DLD1 (cell line): ENCODE measurements around the gene BPIFB6.

ENCODE experiments used
- in situ Hi-C: cut with HindIII; loops from 2 replicates; pipeline ENCODE4 v1.10.0; 2017; ENCODE audit warnings: low sequenced_read_pairs

Gene BPIFB6

DNA sequence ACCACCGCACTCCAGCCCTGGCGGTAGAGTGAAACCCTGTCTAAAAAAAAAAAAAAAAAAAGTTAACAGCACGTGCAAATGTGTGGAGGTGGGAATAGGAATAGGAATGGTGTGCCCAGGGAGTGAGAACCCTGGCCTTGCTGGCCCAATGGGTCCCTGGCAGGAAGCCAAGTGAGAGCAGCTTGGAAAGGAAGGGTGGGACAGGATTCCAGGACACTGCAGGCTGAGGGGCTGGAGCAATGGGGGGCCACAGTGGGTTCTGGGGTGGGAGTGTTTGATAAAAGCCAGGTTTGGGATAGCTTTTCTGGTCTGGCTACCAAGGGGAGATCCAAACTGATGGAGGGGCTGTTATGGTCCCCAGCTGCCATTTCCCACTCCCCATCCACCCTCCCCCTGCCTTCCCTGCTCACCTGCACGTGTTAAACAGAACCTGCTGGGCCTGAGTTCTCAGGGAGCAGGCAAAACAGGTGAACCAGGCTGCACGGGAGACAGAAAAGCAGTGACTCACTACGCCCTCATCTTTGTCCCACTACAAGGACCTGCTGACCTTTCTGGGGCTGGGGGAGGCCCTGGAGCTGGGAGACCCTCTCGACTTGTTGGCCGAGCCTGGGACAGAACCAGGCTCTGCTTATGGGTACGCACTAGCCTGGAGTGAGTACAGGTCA, 30.5 kb upstream of the BPIFB6 start:
- in situ Hi-C loops: no loop called here

DNA sequence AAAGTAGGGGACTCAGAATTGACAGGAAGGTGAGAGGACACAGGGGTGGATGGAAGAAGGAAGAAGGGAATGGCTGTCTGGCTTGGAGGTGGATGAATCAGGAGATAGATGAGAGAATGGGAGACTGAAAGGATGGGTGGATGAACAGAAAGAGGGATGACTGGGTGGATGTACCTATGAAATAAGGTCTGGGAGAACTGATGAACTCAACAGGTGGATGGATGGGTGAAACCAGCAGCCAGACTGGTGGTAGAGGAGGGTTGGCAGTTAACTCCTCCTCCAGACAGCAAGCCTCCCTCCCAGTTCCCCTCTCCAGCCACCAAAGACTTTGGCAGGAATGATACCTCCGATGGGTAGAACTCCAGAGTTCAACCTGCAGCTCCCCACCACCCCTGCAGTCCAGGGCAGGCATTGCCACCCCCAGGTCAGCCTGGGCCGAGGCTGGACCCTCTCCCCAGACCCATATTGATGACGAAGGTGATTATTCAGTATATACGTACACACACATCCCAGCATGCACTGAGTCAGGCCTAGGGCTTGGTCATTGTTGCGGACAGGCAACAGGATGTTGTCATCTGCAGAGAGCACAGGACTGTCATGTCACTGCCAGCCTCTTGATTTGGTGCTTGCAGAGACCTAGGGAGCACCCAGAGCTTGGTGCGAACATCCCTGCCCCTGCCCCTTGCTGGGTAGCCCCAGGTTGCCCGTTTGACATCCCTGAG, 29.2 kb upstream of the BPIFB6 start:
- in situ Hi-C loops: no loop called here

DNA sequence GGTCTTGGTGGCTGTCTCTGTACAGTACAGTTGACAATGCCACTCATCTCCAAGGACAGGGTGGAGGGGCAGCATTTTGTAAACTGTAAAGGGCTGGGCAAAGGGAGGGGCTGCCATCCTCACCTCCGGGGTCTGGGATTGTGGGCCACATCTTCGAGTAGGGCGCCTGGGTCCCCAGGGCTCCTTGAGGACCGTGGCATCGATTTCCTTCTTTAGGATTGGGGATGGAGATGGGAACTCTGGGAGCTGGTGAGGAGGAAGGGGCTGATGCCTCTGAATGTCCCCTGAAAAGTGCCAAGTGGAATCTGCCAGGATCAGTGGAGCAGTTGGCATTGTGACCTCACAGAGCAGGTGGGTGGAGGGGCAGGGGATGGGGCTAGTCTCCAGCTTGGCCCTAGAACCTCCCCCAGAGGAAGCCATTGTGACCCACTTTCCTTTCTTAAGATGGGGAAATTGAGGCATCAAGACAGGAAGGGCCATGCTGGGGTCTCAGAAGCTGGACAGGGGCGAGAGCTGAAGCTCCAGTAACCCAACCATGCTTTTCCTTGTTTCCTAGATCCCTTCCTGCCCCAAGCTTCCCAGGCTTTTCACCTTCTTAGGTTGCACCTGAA, 27.2 kb upstream of the BPIFB6 start, which contains the start of gene SUN5:
Gene SUN5 (minus strand): TSS at position 293 of the 611 bp plus-strand sequence. CDS start 93 bp downstream, at position 200.
- in situ Hi-C loops: no loop called here

DNA sequence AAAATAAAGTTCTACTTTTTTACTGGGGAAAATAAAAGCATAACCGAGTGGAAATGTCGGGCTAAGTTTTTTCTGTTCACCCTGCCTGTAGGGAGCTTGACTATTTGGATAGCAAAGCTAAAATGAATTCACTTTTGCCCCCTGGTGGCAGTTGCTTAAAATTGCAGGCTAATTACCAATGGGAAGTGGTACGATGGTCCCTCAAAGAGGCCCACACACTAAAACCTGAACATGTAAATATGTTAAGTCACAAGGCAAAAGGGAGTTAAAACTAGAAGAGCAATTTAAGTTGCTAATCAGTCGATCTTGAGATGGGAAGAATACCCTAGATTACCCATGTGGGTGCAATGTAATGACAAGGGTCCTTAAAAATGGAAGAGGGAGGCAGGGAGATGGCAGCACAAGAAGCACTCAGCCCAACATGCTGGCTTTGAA, 26.3 kb upstream of the BPIFB6 start:
- in situ Hi-C loops: no loop called here

DNA sequence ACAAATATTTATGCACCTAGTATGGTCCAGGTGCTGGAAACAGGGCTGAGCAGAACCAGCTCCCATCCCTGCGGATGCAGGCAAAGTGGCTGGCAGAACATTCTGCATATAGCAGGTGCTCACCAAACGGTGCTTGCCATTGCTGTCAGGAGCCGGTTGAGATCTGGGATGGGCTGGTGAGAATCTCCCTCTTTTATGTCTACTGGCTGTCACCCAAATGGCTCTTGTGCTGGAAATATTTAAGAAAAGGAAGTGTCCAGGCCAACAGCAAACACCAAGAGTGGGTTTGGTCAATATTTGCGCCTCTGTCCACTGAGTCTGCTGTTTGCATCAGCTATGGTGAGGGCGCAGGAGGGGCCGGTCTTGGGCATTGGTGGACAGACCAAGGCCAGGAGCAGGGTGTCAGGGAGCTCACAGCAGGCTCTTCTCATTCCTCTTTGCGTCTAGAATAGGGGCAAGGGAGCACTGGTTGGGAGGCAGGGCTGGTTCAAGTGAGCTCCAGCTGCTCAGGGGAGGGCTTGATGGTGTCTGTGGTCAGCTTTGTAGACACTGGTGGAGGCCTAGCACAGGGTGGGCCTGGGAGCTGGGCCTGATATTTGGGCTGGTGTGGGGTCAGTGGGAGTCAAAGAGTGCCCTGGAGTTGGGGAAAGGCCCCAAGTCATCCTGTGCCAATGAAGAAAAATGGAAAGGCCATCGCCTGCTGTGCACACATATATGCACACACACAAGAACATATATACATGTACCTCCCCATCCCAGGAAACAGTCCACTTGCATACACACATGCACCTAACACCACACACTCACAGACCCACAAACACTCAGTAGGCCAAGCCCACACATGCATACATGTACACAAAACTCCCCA, 25.3 kb upstream of the BPIFB6 start:
- in situ Hi-C loops: no loop called here

DNA sequence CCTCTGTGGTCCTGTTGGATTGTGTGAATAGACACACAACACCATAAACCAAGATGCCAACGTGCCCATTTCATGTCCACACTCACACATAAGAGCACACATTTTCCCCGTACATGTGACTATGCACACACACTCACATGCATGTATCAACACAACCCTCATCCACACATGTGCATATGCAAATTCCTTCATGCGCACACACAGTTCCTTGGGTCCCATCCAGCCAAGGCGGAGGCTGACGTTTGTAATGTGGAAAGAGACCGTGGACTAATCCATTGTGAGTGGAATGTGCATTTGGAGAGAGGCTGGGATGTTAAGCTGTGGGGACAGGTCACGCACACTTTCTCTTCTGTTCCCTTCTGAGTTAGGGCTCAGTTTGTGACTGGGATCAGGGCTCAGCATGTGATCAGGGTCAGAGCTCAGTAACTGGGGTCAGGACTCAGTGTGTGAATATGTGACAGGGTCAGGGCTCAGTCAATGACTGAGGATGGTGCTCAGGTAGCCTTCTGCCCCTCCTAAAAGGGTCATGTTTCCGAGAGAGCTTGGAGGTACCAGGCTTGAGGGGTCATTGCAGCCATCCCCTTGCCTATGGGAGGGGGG, 24.6 kb upstream of the BPIFB6 start:
- in situ Hi-C loops: no loop called here

DNA sequence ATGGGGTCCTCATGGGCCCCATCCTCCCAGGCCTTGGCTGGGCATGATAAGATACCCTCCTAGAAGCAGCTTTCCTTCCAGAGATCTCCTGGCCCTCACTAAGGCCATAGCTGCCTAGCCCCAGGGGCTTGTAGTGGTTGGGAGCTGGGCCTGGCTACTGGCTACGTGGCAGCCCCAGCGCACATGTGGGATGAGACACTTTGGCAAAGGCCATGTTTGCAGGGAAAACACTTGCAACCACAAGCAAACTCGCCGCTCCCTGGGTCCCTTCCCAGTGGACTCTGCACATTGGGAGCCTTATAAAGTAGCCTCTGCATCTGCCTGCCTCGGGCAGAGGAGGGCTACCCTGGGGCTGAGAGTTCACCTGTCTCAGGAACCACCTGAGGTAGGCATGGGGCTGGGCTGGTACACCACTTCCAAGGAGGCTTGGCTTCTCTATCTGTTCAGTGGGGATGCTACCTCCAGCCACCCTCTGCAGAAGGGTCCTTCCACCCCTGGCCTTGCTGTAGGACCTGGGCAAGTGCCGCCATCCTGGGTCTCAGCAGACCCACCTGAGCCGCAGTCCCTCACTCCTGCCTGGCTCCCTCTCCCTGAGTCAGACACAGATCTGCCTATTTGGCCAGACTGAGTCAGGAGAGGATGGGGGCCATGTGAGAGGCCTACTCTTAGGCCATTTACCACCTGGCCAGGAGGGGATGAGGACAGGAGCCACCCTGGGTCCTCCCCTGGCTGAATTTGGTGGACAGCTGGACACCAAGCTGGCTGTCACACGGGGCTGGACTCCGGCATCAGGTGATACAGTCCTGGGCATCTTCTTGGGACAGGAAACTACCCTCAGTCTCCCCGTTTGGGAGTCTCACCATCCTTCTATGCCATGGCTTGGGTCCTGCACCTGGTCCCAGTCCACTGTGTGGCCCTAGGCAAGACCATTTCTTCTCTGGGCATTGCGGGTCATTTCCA, 23.8 kb upstream of the BPIFB6 start, which contains the start of gene BPIFB2:
Gene BPIFB2 (plus strand): TSS at position 329 of the 960 bp plus-strand sequence. CDS start 871 bp downstream, outside the sequence.
- in situ Hi-C loops: no loop called here

DNA sequence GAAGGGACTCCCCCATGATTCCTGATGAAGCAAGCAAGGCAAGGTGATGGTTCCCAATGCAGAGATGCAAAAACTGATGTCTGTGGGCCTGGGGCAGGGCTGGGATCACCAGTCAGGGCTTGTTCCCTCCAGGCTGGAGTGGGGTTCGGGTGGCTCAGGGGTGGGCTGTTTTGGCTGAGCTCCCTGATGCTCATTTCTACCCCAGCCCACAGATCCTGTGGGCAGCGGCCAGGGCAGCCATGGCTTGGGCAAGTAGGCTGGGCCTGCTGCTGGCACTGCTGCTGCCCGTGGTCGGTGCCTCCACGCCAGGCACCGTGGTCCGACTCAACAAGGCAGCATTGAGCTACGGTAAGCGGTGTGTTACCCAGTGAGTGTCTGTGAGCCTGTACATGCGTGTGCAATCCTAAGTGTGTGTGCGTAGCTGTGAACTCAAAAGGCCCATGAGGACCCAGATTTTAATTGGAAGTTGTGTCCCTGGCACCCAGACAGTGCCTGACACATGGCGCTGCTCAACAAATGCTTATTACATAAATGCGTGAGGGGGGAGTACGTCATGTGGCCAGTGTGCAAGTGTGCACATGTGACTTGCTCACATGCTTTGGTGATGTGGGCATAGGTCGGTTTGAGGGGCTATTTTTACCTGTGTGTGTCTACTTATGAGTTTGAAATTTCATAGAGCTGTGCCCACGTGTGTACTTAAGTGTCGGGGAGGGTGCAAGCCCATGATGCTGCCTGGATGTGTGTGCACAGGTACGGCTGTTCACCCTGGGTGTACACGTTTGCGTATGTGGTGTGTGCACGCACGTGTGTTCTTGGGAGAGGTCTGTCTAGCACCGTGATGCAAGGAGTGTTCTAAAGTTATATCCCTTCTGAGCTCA, 22.9 kb upstream of the BPIFB6 start:
- in situ Hi-C loops: no loop called here

DNA sequence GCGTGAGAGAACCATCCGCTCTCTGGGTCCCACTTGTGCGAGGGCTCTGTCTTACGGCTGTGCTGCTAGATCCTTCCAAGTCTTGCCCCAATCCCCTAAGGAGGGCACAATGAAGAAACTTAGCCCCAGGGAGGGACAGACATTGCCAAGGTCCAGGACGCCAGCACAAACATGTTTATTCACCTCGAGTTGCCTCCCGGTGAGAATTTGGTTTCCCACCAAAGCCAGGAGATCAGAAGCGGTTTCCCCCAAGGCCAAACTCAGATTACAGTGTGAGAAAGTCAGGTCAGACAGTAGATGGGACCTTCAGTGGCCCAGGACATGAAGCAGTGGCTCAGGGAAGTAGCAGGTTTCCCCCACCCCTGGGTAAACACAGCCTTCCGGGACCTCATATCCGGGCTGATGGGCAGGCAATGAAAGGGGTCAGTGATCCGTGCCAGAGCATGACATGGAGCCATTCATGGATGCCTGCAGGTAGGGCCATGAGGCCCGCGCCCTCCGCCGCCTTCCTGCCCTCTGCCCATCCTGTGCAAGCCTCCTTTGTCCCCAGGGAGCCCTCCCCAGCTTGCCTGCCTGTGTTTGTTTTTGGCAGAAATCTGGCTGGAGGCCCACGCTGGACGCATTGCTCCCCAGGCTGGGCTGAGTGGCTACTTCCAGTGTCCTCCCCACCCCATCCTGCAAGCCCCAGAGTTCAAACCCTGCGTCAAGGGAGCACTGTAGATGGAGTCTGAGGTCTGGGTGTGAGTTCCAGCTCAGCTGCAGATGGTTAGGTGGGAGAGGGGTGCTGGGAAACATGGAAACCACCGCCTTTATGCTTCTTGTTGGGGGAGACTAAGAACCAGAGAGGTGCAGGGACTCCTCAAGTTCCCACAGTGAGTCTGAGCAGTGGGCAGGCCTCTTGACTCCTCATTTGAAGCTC, 22.0 kb upstream of the BPIFB6 start:
- in situ Hi-C loops: no loop called here

DNA sequence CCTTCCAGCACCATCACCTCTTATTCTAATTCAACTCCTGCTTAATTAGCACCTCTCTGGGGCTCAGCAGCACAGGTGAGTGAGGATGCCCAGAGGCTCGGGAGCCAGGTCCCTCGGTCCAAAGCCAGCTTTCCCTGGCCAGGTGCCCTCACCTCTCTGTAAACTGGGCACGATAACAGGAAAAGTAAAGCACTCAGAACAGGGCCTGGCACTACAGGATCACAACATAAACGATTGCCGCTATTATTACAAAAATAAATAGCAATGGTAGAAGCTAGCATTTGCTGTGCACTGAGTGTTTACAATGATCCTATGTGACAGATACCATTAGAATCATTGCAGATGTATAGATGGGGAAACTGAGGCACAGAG, 21.3 kb upstream of the BPIFB6 start:
- in situ Hi-C loops: no loop called here

DNA sequence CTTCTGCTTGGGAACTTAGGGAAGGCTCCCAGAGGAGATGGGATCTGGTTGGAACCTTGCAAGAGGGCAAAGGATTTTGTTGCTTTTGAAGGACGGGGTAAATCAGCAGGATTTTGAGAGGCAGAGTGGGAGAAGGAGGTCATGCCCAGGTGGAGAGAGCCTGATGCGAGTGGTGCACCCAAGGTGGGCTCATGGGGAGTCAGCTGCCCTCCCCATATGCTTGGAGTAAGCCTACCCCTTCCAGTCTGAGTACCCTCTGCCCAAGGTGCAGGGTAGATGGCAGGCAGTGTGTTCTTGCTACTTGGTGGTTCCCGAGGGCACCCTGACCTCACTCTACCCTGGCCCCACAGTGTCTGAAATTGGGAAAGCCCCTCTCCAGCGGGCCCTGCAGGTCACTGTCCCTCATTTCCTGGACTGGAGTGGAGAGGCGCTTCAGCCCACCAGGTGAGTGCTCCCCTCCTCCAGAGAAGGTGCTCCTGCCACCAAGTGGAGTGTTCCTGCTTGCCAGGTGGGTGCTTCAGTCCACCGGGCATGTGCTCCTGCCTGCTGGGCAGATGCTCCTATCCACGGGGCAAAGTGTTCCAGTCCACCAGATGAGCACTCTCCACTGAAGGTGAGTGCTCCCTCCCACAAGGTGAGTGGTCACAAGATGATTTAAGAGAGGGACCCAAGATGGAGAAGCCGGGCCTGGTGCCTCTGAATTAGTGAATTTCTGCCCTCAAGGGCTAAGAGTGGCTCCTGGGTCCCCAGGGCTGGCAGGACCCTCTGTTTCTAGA, 20.6 kb upstream of the BPIFB6 start:
- in situ Hi-C loops: no loop called here

DNA sequence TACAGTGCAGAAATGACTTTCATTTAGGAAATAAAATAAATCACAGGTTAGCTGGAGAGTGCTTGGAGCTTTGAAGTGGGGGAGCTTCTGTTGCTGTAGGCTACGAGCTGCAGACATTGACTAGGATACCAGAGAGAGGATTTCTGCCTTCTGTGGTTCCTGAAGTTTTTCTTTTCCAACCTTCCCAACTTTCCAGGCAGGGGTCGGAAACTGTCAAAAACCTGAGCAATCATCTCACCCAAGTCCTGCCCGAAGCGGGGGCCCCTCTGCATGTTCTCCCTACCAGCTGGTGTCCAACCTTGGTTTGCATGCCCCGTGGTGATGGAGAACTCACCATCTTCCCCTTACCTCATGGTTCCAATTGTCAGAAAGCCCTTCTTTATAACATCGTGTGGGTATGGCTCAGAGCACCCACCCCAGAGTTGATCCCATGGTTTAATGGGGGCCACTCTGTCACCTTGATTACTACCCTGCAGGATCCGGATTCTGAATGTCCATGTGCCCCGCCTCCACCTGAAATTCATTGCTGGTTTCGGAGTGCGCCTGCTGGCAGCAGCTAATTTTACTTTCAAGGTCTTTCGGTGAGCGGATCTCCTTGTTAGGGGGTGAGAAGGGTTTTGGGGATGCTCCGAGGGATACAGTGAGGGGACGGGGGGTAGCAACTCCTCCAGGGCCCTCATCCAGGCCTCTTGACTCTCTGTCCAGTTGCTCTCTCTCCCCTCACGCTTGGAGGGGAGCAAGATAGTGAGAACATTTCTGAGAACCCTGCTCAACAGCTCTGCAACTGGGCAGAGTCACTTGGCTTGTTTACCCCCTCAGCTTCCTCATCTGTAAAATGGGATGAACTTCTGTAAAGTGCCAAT, 18.9 kb upstream of the BPIFB6 start:
- in situ Hi-C loops: no loop called here

DNA sequence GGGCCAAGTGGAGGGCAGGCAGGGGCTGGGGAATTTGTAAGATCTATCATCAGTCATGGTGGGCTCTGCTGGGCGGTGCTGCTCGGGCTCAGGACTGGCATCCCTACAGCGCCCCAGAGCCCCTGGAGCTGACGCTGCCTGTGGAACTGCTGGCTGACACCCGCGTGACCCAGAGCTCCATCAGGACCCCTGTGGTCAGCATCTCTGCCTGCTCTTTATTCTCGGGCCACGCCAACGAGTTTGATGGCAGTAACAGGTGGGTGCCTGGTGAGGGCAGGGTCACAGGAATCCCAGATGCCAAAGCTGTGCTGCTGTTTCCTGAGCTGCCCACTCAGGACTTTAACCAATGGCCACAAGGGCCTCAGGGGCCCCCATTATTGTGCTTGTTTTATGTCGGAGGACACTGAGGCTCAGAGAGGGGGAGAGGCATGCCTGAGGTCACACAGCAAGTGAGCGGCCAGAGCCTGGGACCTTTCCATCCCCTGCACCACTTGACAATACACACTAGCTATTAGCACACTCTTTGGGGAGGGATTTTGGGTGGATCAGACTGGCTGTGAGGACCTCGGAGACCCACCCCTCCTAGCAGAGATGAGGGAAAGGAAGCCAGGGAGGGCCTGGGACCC, 17.6 kb upstream of the BPIFB6 start:
- in situ Hi-C loops: no loop called here

DNA sequence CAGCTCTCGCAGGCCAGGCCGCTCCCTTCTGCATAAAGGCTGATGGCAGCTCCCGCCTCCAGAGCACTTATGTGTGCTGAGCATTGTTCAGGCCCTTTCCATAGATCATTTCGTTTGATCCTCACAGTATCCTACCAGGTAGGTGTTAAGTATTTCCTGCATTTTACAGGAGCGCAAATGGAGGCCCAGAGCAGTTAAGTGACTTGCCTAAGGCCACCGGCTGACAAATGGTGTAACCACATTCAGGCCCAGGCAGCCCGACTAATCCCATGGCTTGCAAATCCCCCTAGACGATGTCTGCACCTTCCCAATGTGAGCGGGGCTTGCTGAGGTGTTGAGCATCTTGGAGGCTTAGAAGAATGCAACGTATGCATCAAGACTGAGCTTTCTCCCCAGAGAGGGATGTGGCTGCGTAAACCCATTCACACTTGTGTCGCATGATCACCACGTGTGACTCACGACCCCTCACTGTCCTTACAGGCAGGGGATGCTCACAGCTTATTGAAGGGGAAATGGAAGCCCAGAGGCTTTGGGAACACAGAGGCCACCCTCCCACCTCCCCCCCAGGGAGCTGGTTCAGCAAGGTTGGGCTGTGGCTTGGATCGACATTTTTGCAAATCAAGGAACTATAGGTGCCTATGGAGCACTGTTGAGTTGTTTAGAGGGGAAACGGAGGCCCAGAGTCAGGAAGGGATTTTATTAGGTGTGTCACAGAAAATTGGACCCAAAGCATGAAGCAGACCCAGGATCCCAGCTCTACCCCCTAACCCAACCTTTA, 16.9 kb upstream of the BPIFB6 start:
- in situ Hi-C loops: no loop called here

DNA sequence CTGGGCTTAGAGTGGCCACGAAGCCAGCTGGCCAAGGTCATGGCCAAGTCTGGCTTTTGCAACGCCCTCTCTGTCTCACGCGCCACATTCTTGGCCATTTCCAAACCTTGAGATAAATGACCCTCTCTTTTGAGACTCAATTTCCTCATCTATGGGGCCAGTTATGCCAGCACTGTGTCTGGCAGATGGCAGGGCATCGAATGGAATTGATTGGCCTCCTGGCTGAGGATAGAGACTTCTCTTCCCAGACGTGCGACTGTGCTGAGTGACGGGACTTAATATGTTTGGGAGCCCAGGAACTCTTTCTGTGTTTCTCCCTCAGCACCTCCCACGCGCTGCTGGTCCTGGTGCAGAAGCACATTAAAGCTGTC, 16.3 kb upstream of the BPIFB6 start:
- in situ Hi-C loops: no loop called here
